GM18909 (cell line): ENCODE measurements around the gene CFAP100.

ENCODE experiments used
- ATAC-seq: cut with Tn5 transposase; IDR thresholded peaks from one replicate; pipeline ENCODE4 v1.9.1; 2021; ENCODE audit warnings: mild to moderate bottlenecking; ENCODE audit not compliant: unreplicated experiment, poor library complexity

Gene CFAP100

DNA sequence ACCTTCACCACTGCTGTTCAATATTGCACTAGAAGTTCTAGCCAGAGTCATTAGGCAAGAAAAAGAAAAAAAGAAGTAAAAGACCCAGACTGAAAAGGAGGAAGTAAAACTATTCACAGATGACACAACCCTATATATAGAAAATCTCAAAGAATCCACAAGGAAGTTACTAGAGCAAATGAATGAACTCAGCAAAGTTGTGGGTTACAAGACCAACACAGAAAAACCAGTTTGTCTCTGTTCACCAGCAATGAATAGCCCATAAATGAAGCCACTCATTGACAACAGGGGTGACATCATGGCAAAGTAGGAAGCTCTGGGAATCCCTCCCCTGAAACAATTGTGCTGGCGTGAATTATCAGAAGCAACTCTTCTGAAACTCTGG is 4.6 kb downstream of the CFAP100 start:
- ATAC-seq = no peak

DNA sequence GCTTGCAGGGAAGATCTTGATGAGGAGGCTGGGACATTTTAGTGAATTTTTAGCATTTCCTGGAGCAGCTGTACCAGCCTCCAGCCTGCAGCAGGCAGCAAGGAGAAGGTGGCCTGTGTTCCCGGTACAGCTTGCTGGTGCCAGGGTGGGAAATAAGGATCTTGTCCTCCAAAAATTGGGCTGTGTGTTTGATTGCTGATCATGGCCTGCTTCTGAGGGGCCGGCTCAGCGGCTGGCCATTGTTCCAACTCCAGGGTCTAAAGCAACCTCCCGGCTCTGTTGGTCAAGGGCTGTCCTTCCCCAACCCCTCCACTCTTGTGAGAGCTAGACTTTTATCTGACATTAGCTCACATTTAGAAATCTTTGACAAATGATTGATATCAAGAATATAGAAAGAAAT is 5.0 kb downstream of the CFAP100 start:
- no peak for ATAC-seq

DNA sequence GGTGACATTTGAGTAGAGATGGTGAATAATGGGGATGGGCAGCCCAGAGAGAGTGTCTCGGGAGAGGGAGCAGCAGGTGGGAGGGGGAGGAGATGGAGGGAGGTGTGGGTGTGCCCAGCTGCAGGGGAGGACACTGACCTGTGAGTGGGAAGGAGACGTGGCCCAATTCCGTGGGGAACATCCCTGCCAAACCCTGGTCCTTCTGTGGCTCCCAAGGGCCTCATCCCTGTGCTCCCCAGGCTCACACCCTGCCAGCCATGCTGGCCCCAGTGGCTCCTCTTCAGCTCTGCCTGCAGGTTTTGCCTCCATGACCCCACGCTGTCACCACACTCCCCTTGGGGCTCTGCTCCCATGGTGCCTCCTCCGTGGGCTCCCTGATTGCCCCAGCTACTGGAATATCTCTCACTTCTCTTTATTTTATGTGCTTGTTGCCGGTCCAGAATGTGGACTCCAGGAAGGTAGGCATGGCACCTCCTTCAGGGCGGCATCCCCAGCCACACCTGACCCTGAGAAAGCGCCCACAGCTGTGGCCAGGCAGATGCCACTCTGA is 7.0 kb downstream of the CFAP100 start:
- ATAC-seq = no peak

DNA sequence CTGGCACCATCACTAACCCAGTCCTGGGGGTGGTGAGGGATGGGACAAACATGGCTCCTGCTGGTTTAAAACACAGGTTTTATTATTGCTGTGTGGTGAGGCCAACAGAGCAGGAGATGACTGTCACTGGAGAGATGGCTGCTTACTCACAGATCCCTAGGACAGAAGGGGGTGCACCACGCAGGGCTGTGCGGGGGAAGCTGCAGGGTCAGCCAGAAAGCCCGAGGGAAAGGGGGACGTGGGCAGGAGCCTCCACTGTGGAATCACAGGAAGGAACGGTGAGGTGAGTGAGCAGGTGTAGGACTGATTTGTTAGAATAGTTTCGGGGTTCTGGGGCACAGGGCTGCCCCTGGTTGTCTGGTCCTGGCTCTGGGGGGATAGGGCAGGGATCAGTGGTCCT is 7.5 kb downstream of the CFAP100 start:
- no peak for ATAC-seq

DNA sequence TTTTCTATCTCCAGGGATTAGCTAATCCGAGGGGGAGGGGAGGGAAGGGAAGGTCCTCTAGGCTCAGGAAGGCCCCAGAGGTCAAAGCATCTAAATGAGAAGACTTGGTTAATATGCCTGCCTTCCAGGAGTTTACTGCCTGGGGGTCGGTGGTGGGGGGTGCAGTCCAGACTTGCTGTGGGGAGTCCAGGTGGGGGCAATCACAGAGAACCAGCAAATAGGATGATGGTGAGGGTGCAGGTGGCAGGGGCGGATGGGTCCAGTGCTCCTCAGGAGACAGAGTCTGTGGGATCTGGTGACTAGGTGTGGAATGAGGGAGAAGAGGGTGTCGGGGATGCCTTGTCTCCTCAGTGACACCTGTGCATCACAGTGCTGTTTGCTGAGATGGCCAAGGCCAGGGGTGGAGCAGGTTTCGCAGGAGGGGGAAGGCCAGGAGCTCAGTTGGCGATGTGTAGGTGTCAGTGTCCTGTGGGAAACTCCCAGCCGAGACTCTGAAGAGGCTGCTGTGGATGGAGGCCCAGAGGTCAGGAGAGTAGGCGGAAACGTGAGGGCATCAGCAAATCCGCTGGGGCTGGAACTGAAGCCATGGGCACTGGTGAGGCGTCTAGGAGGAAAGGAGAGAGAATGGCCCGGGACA is 8.1 kb downstream of the CFAP100 start:
- ATAC-seq = no peak

DNA sequence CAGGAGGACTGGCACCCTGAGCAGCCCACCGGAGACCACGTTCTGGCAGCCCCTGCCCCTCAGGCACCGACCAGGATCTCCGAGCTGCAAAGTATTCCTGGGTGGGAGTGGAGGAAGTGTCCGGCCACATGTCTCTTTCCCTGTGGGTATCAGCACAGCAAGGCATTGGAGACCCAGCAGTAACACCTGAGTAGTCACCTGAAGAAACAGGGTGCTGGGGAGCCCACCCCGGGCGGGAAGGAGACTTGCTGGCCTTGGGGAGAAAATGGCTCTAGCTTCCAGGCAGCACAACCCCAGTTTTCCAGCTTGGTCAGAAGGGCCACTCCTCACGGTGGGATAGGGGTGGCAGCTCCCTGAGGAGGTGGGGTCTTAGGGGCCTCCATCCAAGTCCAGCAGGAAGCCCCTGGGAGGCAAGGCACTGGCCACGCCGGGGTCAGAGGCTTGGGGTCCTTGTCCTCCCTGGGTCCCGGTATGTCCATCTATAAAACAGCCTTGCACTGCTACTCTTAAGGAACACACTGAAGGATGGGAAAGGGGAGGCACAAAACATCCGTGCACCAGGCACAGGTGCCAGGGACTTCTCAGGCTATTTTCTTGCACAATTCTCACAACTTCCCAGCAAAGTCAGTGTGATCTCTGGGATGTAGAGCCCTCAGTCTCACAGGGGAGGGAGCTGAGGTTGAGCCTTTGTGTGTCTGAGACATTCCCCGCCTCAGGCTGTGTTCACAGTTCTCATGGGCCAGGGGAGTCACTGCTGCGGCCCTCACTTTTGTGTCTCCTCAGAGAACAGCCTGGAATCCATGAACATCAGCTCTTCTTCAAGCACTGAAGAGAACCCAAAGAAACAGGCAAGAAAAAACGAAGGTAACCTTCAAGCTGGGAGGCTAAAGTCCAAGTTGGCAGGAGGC is 11.9 kb downstream of the CFAP100 start:
- ATAC-seq = no peak

DNA sequence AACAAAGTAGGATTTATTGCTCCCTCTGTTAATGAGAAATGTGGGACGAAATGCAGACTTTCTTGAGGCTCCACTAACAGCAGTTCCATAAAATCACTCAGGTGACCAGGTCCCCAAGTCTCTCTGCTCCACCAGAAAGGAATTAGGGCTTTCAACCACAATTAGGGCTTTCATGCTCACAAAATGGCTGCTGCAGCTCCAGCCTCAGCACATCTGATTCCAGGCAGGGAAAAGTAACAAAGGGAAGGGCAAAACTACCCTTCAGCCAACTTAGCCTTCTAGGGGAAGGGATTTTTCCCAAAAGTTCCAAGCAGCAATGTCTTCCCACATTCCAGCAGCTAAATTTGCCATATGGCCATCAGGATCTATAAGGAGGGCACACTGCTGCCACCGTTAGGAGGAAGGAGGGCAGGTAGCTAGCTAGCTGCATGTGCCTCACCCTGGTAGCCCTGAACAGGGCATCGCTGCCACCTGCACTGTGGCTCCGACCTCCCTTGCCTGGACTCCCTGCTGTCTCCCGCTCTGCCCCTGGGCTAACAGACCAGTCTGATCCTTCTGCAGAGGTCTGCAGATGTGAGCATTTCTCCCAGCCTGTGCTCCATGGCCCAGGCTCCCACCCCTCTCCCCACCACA is 12.8 kb downstream of the CFAP100 start:
- no peak for ATAC-seq

DNA sequence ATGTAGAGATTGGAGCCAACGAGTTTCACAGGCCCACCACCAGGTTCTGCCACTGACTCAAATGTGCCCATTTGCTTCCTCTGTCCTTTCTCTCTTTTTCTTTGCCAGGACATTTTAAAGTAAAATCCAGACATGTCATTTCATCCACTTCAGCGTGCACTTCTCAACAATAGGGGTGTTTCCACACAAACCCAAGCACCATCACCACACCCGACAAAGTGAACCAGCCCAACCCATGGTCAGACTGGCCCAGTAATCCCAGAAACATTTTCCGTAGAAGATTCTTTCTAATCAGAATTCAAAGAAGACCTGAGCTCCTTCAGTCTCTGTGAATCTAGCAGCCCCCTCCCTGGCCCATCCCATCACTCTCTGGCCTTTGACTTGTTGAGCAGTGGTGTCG is 13.4 kb downstream of the CFAP100 start:
- no peak for ATAC-seq

DNA sequence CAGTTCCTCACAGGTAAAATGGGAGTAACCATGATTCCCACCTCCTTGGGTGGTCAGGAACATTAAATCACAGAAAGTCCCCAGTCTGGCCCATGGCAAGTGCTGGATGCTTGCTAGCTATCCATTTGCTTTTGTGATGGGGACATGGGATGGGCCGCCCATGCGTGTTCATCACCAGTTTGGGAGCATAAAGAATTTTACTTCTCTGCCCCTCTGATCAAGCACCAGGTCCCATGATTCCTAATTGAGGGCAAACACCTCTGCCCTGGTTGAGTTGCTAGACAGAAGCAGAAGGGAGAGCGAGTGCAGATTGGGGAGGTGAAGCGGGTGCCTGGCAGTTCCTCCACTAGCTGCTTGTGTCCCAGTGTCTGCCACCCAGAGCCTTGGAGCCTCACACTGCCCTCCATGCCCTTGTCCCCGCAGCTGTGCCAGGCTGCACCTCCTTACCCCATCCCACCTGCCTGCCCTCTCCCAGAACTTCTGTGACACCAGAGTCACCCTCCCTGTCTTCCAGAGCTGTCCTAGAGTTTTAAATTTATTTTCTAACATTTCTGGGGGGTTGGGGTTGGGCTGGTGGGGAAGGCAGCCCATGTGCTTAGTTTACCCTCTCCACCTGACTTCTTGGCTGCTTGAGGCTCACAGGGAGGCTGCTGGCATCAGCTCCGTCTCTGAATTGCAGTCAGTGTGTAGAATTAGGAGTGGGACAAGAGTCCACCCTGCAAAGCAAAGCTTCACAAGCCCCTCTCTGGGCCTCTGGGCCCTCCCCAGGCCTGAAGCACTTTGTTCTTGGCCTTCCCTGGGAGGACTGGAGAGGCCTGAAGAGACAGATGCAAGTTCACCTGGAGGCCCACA is 18.4 kb downstream of the CFAP100 start:
- no peak for ATAC-seq

DNA sequence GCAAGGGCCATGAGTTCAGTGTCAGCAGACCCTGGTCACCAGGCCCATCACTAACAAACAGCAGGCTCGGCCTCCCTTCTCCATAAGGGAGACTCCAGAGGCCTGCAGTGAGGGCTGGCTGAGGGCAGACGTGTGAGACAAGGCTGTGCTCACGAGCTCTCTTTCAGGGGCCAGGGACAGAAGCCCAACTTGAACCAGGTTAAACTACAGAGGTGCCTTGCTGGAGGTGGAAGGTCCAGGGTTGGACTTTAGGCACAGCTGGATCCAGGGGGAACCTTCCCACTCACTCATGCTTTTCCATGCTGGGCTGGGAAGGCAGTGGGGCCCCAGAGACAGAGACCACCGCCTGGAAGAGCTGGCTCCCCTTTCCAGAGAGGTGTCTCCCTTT is 19.0 kb downstream of the CFAP100 start:
- no peak for ATAC-seq

DNA sequence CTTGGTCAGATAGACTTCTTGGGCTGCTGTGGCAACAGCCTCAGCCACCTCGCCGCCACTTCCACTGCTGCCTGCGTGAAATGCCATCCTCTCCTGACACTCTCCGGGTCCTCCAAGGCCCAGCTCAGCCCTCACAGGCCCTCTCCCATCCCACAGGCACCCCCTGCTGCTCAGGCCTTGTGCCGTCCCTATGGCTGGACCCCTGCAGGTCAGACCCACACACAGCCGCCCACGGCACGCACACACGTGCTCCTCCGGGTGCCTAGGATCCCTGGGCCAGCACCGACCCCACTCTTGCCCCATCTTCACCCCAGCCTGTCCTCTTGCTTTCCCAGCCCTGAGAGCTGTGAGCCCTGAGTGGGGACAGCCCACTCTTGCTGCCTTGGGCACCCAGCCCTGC is 19.7 kb downstream of the CFAP100 start:
- ATAC-seq = no peak

DNA sequence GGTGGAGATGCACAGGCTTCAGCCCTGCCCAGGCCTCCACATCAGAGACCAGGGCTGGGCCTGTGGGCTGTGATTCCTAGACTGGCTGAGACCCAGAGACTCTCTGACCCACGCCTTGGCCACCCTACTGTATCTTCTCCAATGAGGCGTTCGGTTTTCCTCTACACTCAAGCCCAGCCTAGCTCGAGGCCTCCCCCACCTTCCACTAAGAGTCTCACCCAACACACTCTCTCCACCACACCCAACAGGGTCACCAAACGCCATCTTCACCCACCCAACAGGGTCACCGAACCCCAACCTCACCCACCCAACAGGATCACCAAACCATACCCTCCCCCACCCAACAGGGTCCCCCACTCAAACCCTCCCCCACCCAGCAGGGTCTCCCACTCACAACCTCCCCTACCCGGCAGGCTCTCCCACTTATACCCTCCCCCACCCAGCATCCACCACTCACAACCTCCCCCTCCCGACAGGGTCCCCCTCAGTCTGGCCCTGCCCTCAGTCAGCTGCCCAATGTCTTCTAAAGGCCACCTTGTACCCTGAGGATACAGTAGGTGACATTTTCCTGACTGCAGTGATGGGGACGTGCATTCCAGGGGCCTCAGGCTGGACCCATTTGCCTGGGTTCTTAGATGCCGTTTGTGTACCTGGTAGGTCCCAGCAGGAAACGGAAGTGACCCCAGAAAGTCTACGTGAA is 20.4 kb downstream of the CFAP100 start:
- no peak for ATAC-seq

DNA sequence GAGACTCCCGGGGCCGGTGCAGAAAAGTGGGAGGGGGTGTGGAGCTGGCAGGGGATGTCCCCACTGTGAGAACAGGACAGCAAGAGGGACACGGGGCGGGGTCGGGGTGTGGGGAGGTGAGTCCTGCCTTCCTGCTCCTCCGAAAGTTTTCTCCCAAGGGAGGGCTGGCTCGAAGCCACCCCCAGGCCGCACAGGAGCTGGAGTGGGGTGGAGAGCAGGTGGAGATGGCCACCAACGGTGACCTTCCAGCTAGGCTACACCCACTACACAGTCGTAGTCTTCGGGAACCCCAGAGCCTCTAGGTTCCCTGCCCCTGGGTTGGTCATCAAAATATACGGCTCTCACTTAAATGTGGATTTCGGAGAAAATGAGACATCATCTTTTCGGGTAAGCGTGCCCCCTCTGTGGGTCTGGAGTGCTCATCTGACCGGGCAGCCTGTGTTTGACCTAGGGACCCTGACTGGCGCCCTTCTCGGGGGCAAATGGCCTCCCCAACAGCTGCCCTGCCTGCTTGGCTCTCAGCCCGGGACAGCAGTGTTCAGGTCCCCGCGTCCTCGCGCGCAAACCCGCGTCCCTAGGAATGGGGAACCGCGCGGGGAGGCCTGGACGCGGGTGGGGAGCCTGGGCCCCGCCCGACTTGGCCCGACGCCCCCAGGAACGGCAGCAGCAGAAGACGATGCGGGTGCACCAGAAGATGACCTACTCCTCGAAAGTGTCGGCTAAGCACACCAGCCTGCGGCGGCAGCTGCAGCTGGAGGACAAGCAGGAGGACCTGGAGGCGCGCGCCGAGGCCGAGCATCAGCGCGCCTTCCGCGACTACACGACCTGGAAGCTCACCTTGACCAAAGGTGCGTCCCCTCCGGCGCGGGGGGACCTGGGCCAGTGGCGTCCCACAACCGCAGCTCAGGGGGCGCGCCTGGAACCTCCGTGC is 21.2 kb downstream of the CFAP100 start:
- no peak for ATAC-seq

DNA sequence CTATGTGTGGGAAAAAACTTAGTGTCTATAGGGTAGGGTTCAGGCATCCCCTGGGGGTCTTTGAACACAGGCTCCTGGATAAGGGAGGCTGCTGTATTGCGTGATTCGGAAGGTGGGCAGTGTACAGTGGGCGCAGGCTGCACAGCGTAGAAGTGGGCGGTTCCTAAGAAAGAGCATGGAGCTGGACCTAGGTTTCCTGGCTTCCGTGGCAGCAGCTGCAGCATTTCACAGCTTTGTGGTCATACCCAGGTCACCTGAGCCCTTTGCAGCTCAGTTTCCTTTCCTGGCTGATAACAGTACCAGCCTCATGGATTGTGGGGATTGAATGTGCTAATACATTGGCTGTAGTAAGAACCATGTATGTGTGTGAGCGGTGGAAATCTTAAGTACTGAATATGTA is 22.2 kb downstream of the CFAP100 start:
- ATAC-seq = no peak

DNA sequence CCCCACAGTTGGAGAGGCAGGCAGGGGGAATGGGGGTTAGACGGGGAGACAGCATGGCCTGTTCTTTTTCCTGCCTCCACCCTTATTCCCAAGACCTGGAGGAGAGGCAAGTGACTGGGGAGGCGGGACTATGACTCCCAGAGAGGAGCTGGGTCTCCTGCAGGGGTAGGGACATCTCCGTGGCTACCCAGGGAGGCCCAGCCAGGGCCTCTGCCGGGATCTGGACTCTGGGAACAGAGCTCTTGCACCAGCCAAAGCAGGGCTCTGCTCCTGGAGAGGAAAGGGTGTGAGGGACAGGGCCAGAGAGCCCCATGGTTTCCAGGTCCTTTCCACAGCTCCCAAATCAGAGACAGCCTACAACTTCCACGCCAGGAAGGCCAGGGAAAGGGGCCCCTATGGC is 22.8 kb downstream of the CFAP100 start:
- no peak for ATAC-seq

DNA sequence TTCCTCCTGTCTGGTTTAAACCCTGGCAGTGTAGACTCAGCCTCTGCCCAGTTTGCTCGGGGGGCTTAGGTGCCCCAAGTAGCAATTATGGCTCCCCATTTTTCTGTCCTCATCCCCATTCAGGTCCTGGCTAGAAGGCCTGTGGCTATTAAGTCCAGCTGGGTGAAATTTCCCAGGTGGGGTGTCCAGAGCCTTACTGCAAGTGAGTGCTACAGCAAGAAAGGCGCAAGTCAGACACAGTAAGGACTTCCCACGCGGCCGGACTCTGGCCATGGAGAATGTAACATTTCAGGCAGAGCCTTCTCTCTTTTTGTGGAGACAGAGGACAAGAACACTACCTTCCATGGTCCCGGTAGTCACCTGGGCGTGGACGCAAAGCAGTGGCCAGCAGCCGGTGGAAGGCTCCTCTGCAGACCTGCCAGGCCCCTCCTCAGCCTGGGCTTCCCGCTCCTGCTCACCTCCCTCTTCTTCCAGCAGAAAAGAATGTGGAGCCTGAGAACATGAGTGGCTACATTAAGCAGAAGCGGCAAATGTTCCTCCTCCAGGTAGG is 23.3 kb downstream of the CFAP100 start:
- ATAC-seq = no peak

DNA sequence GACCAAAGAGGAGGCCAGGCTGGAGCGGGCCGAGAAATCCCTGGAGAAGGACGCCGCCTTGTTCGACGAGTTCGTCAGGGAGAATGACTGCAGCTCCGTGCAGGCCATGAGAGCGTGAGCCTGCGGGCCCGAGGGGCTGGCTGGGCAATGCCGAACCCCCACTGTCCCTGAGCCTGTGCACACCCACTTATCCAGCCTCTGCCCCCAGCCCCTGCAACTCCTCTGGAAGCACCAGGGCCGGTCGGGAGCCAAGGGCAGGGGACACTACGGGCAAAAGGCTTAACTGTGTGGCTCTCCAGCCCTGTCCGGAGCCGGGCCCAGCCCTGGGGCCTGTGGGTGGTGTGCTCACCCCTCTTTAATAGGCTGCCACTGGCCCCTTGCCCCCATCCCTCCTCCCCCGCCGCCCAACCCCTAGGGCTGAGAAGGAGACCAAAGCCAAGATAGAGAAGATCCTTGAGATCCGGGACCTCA is 24.0 kb downstream of the CFAP100 start:
- ATAC-seq = no peak

DNA sequence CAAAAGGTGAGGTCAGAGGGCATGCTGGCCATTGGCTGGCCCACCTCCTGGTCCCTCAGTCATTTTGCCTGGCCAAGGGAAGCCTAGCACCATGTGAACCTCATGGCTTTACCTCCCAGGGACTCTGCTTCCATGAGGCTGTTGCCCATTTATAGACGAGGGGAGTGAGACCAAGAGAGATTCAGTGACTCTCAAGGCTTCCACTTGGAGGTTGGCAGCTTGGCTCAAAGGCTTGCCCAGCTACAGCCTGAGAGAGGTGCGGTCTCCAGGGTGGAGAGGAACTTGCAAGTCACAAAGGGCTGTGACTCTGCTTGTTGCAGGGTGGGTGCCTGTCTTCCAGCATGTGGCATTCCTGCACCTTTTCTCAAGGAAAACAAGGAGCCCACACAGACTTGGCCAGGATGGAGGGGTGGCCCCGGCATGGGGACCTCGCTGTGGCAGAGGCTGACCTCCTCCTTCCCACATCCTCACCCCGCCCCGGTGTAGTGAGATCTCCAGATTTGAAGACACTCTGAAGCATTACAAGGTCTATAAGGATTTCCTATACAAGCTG is 24.5 kb downstream of the CFAP100 start:
- no peak for ATAC-seq
